SK-N-SH treated with all-trans-retinoic acid at 6 μM for 48 hours (cell line): ENCODE results near the gene CLN5.
A peak's percentile ranks its signal among the peaks of the same experiment; 100 is the strongest.

ENCODE experiments used
- ATAC-seq: fragments of 200-7000 bp; cut with Tn5 transposase; 3 replicates; pipeline ENCODE4 v1.9.1; 2020; ENCODE audit warnings: mild to moderate bottlenecking, moderate library complexity
- ARNTL ChIP-seq: fragments of 450-650 bp; formaldehyde crosslinking; IDR thresholded peaks from 2 replicates; pipeline ENCODE4 v1.5.0; 2020; ENCODE audit warnings: low read depth, mild to moderate bottlenecking, moderate library complexity, borderline replicate concordance
- BACH2 ChIP-seq: fragments of 250-450 bp; sonication (Bioruptor Pico); IDR thresholded peaks from 2 replicates; pipeline ENCODE4 v1.9.0; 2021; ENCODE audit warnings: mild to moderate bottlenecking, borderline replicate concordance
- CREB5 ChIP-seq: fragments of 250-450 bp; sonication (Bioruptor Pico); IDR thresholded peaks from 2 replicates; pipeline ENCODE4 v1.5.1; 2020; ENCODE audit warnings: low read depth, mild to moderate bottlenecking, moderate library complexity
- CSDC2 ChIP-seq: fragments of 250-450 bp; sonication (Bioruptor Pico); IDR thresholded peaks from 2 replicates; pipeline ENCODE4 v1.5.0; 2020; ENCODE audit warnings: mild to moderate bottlenecking, moderate library complexity
- CSRNP3 ChIP-seq: fragments of 250-450 bp; sonication (Bioruptor Pico); IDR thresholded peaks from 2 replicates; pipeline ENCODE4 v1.5.1; 2021; ENCODE audit warnings: mild to moderate bottlenecking, moderate library complexity
- ESRRG ChIP-seq: fragments of 250-450 bp; sonication (Bioruptor Pico); IDR thresholded peaks from 2 replicates; pipeline ENCODE4 v1.6.1; 2021; ENCODE audit warnings: mild to moderate bottlenecking
- GLIS3 ChIP-seq: fragments of 250-450 bp; sonication (Bioruptor Pico); IDR thresholded peaks from 2 replicates; pipeline ENCODE4 v1.5.0; 2020; ENCODE audit warnings: mild to moderate bottlenecking, moderate library complexity
- OSR1 ChIP-seq: fragments of 250-450 bp; sonication (Bioruptor Pico); IDR thresholded peaks from 2 replicates; pipeline ENCODE4 v1.8.0; 2022; ENCODE audit warnings: moderate library complexity, mild to moderate bottlenecking, inconsistent platforms
- PATZ1 ChIP-seq: fragments of 250-450 bp; sonication (Bioruptor Pico); IDR thresholded peaks from 2 replicates; pipeline ENCODE4 v1.8.0; 2020; ENCODE audit warnings: mild to moderate bottlenecking, moderate library complexity, borderline replicate concordance
- POU6F1 ChIP-seq: fragments of 250-450 bp; sonication (Bioruptor Pico); IDR thresholded peaks from 2 replicates; pipeline ENCODE4 v1.8.0; 2021; ENCODE audit warnings: low read depth, mild to moderate bottlenecking, moderate library complexity, borderline replicate concordance
- PPARA ChIP-seq: fragments of 250-450 bp; sonication (Bioruptor Pico); IDR thresholded peaks from 2 replicates; pipeline ENCODE4 v1.5.0; 2020; ENCODE audit warnings: mild to moderate bottlenecking, borderline replicate concordance
- RARB ChIP-seq: fragments of 250-450 bp; sonication (Bioruptor Pico); IDR thresholded peaks from 2 replicates; pipeline ENCODE4 v1.8.0; 2021; ENCODE audit warnings: mild to moderate bottlenecking, moderate library complexity
- SNAI2 ChIP-seq: fragments of 250-450 bp; sonication (Bioruptor Pico); IDR thresholded peaks from 2 replicates; pipeline ENCODE4 v1.5.0; 2020; ENCODE audit warnings: mild to moderate bottlenecking, moderate library complexity
- TCF4 ChIP-seq: fragments of 250-450 bp; sonication (Bioruptor Pico); IDR thresholded peaks from 2 replicates; pipeline ENCODE4 v1.8.0; 2021; ENCODE audit warnings: mild to moderate bottlenecking, moderate library complexity, borderline replicate concordance
- TSHZ2 ChIP-seq: fragments of 250-450 bp; sonication (Bioruptor Pico); IDR thresholded peaks from 2 replicates; pipeline ENCODE4 v1.5.0; 2020; ENCODE audit warnings: mild to moderate bottlenecking, moderate library complexity
- ZC3H10 ChIP-seq: fragments of 250-450 bp; sonication (Bioruptor Pico); IDR thresholded peaks from 2 replicates; pipeline ENCODE4 v1.5.1; 2021; ENCODE audit warnings: mild to moderate bottlenecking, moderate library complexity
- ZNF565 ChIP-seq: fragments of 450-650 bp; formaldehyde crosslinking; conservative IDR thresholded peaks from 2 replicates; pipeline ENCODE4 v1.5.0; 2020; ENCODE audit warnings: low read depth, mild to moderate bottlenecking, moderate library complexity
- ZNF70 ChIP-seq: fragments of 450-650 bp; formaldehyde crosslinking; IDR thresholded peaks from 2 replicates; pipeline ENCODE4 v1.5.0; 2020; ENCODE audit warnings: mild to moderate bottlenecking, moderate library complexity

Gene CLN5

GRCh38 chr13:77026255-77026860, 34.5 kb downstream of the CLN5 start:
- ATAC-seq: peak; percentile 62
- TF ChIP-seq CSRNP3 (CRISPR knock-in tag): no peak
- TF ChIP-seq ESRRG (CRISPR knock-in tag): no peak
- TF ChIP-seq ZNF565 (CRISPR knock-in tag): no peak
- TF ChIP-seq PATZ1 (CRISPR knock-in tag): 0 out of 2 replicates have a peak, but pooled peaks have one; percentile 20
- TF ChIP-seq, all 23 proteins: peak for 1

GRCh38 chr13:77026861-77027621, 35.2 kb downstream of the CLN5 start, which contains the start of gene FBXL3:
FBXL3 (minus strand) TSS chr13:77027159; CDS start chr13:77021860, 5,299 bp downstream.
- ATAC-seq: peak; percentile 85
- no peak for TF ChIP-seq BACH2 (CRISPR knock-in tag)

- ATAC-seq: no peak; the same call in 2 of the 3 replicates
- no peak for TF ChIP-seq CSDC2 (CRISPR knock-in tag)
- TF ChIP-seq ZNF70 (CRISPR knock-in tag): no peak
- no peak for TF ChIP-seq TSHZ2 (CRISPR knock-in tag)
- no peak for TF ChIP-seq TCF4
- no peak for TF ChIP-seq ZC3H10
- TF ChIP-seq CSRNP3 (CRISPR knock-in tag): no peak
- TF ChIP-seq ESRRG (CRISPR knock-in tag): no peak
- TF ChIP-seq GLIS3 (CRISPR knock-in tag): no peak
- TF ChIP-seq ARNTL (CRISPR knock-in tag): no peak
- TF ChIP-seq, all 23 proteins: peak for 0
Measured at GRCh38 chr13:77028202-77028601, 36.3 kb downstream of the CLN5 start.

- no peak for ATAC-seq
- TF ChIP-seq ARNTL (CRISPR knock-in tag) (no peak), RARB (CRISPR knock-in tag) (no peak), PPARA (CRISPR knock-in tag) (no peak), OSR1 (CRISPR knock-in tag) (no peak), ZNF70 (CRISPR knock-in tag) (no peak), CREB5 (CRISPR knock-in tag) (no peak), POU6F1 (CRISPR knock-in tag) (no peak), TSHZ2 (CRISPR knock-in tag) (no peak), CSDC2 (CRISPR knock-in tag) (no peak), CSRNP3 (CRISPR knock-in tag) (no peak), ZC3H10 (no peak), SNAI2 (CRISPR knock-in tag) (no peak)
Measured at GRCh38 chr13:77029436-77029835, 37.6 kb downstream of the CLN5 start.
